ENCODE measurements around the gene CHCHD4. TPM values are rescaled to one million over a fixed set of nuclear protein-coding genes. Genes with fewer than 3 reads are reported as not detected.

The CHCHD4 gene
- total and polyA plus RNA-seq, 2 of the 13 experiments (the other 11 are each of a cell fraction or from before 2014, with no cell fraction given): 15.8 to 24.1 TPM

GRCh38 chr3:14124615-14125192 lies at the start of gene CHCHD4, which contains the start of gene TMEM43 (continued):
- TF ChIP-seq ZNF337 (CRISPR knock-in tag; IDR thresholded peaks at IDR 0.05; ENCODE audit: borderline replicate concordance, low read depth) (0 out of 2 replicates have a peak, but pooled peaks have one; percentile 68), TBX2 (CRISPR knock-in tag; IDR thresholded peaks at IDR 0.05; ENCODE audit: borderline replicate concordance) (no peak), ZNF512B (CRISPR knock-in tag; IDR thresholded peaks at IDR 0.05; ENCODE audit: borderline replicate concordance) (no peak), ZNF703 (CRISPR knock-in tag; IDR thresholded peaks at IDR 0.05; ENCODE audit: borderline replicate concordance) (no peak), GTF2F1 (IDR thresholded peaks at IDR 0.05; ENCODE audit: low read length) (no peak), BCL3 (CRISPR knock-in tag; IDR thresholded peaks at IDR 0.05) (no peak; the same call in 1 of the 2 replicates), ATF1 (CRISPR knock-in tag; IDR thresholded peaks at IDR 0.05) (no peak), NONO (IDR thresholded peaks at IDR 0.05) (no peak), NONO (CRISPR knock-in tag; conservative IDR thresholded peaks at IDR 0.05) (peak; percentile 63; the same call in 1 of the 2 replicates), STAT5B (CRISPR knock-in tag; IDR thresholded peaks at IDR 0.05) (no peak), HMG20B (CRISPR knock-in tag; conservative IDR thresholded peaks at IDR 0.05) (no peak), ZFP82 (CRISPR knock-in tag; IDR thresholded peaks at IDR 0.05; ENCODE audit: borderline replicate concordance) (0 out of 2 replicates have a peak, but pooled peaks have one; percentile 39), ZNF335 (CRISPR knock-in tag; IDR thresholded peaks at IDR 0.05) (peak; percentile 98), ZNF781 (CRISPR knock-in tag; IDR thresholded peaks at IDR 0.05; ENCODE audit: borderline replicate concordance, not compliant biosample characterization) (no peak), U2AF1 (optimal IDR thresholded peaks at IDR 0.05; ENCODE audit: low read depth, low read length) (no peak), BRCA1 (CRISPR knock-in tag; IDR thresholded peaks at IDR 0.05) (peak; percentile 14; the same call in 1 of the 2 replicates), ZNF549 (CRISPR knock-in tag; IDR thresholded peaks at IDR 0.05) (no peak), ZNF431 (CRISPR knock-in tag; IDR thresholded peaks at IDR 0.05; ENCODE audit: borderline replicate concordance, low read depth) (no peak), HNRNPLL (IDR thresholded peaks at IDR 0.05; ENCODE audit: low read depth, low read length, poor library complexity, severe bottlenecking) (peak; percentile 16), PRMT3 (CRISPR knock-in tag; IDR thresholded peaks at IDR 0.05; ENCODE audit: borderline replicate concordance, low read depth) (no peak), NR2F6 (IDR thresholded peaks at IDR 0.05) (no peak), NR2F6 (CRISPR knock-in tag; IDR thresholded peaks at IDR 0.05) (no peak), CEBPZ (IDR thresholded peaks at IDR 0.05; ENCODE audit: low read length) (no peak), ZNF329 (CRISPR knock-in tag; IDR thresholded peaks at IDR 0.05; ENCODE audit: low read depth) (0 out of 2 replicates have a peak, but pooled peaks have one; percentile 67)
